K562 (cell line): ENCODE results near the gene MGP. TPM values are rescaled to one million over a fixed set of nuclear protein-coding genes. Genes with fewer than 3 reads are reported as not detected.

Experiments
- ATF3 ChIP-seq, 2 experiments: fragments of 450-650 bp in 1 of 2; sonication (generic) in 1 of 2; formaldehyde crosslinking in 1 of 2; IDR thresholded peaks in 1 of 2; conservative IDR thresholded peaks in 1 of 2; 2 replicates each; pipeline versions ENCODE4 v1.6.1 to v1.8.1; 2016 to 2023; ENCODE audit warnings: mild to moderate bottlenecking in 2 of 2, moderate library complexity in 2 of 2, inconsistent platforms in 1 of 2, missing genetic modification reagents in 1 of 2
- CCNT2 ChIP-seq: IDR thresholded peaks from 2 replicates; pipeline ENCODE4 v1.6.1; 2011; ENCODE audit warnings: borderline replicate concordance, low read depth, mild to moderate bottlenecking, moderate library complexity, mixed read lengths, low read length; ENCODE audit not compliant: insufficient read length; ENCODE audit errors: extremely low read depth
- CHD4 ChIP-seq: fragments of 200-600 bp; sonication (generic); IDR thresholded peaks from 3 replicates; pipeline ENCODE4 v1.6.1; 2012; ENCODE audit warnings: low read depth, mild to moderate bottlenecking, mixed read lengths, low read length, inconsistent platforms; ENCODE audit not compliant: insufficient read depth, insufficient replicate concordance, poor library complexity, severe bottlenecking
- DPF2 ChIP-seq: fragments of 450-650 bp; IDR thresholded peaks from 2 replicates; pipeline ENCODE4 v1.6.1; 2016
- FOS ChIP-seq: IDR thresholded peaks from 3 replicates; pipeline ENCODE4 v1.6.1; 2011; ENCODE audit not compliant: insufficient read length; ENCODE audit errors: extremely low read depth
- FOSL1 ChIP-seq: fragments of 200-800 bp; sonication (Bioruptor generic); conservative IDR thresholded peaks from 2 replicates; pipeline ENCODE4 v1.6.1; 2016; ENCODE audit warnings: missing genetic modification characterization, missing compliant biosample characterization
- GATAD2A ChIP-seq: fragments of 450-650 bp; IDR thresholded peaks from 2 replicates; pipeline ENCODE4 v1.6.1; 2017
- MBD2 ChIP-seq: sonication (generic); IDR thresholded peaks from 2 replicates; pipeline ENCODE4 v1.6.1; 2016; ENCODE audit warnings: low read depth, borderline replicate concordance
- MTA1 ChIP-seq: fragments of 450-650 bp; IDR thresholded peaks from 2 replicates; pipeline ENCODE4 v1.6.1; 2017; ENCODE audit warnings: borderline replicate concordance
- NFYB ChIP-seq: IDR thresholded peaks from 2 replicates; pipeline ENCODE4 v1.6.1; 2011; ENCODE audit warnings: mild to moderate bottlenecking, moderate library complexity; ENCODE audit not compliant: insufficient read length; ENCODE audit errors: extremely low read depth
- NR2C2 ChIP-seq, 2 experiments: fragments of 200-800 bp in 1 of 2; sonication (Bioruptor generic) in 1 of 2; sonication (generic) in 1 of 2; formaldehyde crosslinking in 1 of 2; IDR thresholded peaks; 2 replicates each; pipeline versions ENCODE4 v1.6.1 to v1.8.0; 2016 to 2022; ENCODE audit warnings: mild to moderate bottlenecking in 1 of 2, missing compliant biosample characterization in 1 of 2, missing genetic modification characterization in 1 of 2, missing genetic modification reagents in 1 of 2
- SIX5 ChIP-seq, 2 experiments: IDR thresholded peaks; 2 replicates each; pipeline ENCODE4 v1.6.1; 2011; ENCODE audit warnings: low read length in 2 of 2, borderline replicate concordance in 1 of 2, low read depth in 1 of 2, mild to moderate bottlenecking in 1 of 2, moderate library complexity in 1 of 2; ENCODE audit not compliant: insufficient read depth in 1 of 2
- TFAP4 ChIP-seq: sonication (generic); formaldehyde crosslinking; IDR thresholded peaks from 2 replicates; pipeline ENCODE4 v1.8.0; 2022; ENCODE audit warnings: missing genetic modification reagents, mild to moderate bottlenecking, moderate library complexity, borderline replicate concordance
- TFE3 ChIP-seq: fragments of 450-650 bp; formaldehyde crosslinking; IDR thresholded peaks from 2 replicates; pipeline ENCODE4 v1.4.0; 2020; ENCODE audit warnings: mild to moderate bottlenecking, mixed read lengths
- TRIM24 ChIP-seq, 2 experiments: fragments of 450-650 bp; IDR thresholded peaks; 2 replicates each; pipeline ENCODE4 v1.6.1; 2016
- USF2 ChIP-seq: sonication (generic); formaldehyde crosslinking; IDR thresholded peaks from 2 replicates; pipeline ENCODE4 v1.5.0; 2020; ENCODE audit warnings: missing genetic modification reagents
- ZNF140 ChIP-seq: fragments of 250-450 bp; sonication (Bioruptor Pico); IDR thresholded peaks from 2 replicates; pipeline ENCODE4 v1.8.0; 2021; ENCODE audit warnings: moderate library complexity, mild to moderate bottlenecking, inconsistent platforms
- ZNF780A ChIP-seq: fragments of 250-450 bp; sonication (Bioruptor Pico); IDR thresholded peaks from 2 replicates; pipeline ENCODE4 v1.5.0; 2021; ENCODE audit warnings: mild to moderate bottlenecking
- polyA plus RNA-seq, 8 experiments: library from polyadenylated mRNA; depleted of rRNA in 4 of 8; stranded (reverse) in 5 of 8; unstranded in 3 of 8; fragments of >200 nt; fragmentation: Nextera tagmentation in 2 of 8; fragmentation: Illumina TruSeq in 1 of 8; extraction: Ambion mirVana in 2 of 8; extraction: Trizol in 1 of 8; gene quantifications; 2 replicates each; pipeline versions ENCODE4 v1.2.1 to v1.2.3, GENCODE V29; 2011 to 2014; ENCODE audit warnings: inconsistent platforms in 1 of 8, missing spikeins in 1 of 8
- total RNA-seq, 7 experiments: library from RNA; depleted of rRNA in 6 of 7; stranded (reverse); fragments of >200 nt in 6 of 7; fragmentation: Illumina TruSeq in 2 of 7; extraction: Trizol in 2 of 7; gene quantifications; 2 replicates each; pipeline versions ENCODE4 v1.2.1 to v1.2.3, GENCODE V29; 2011 to 2021; ENCODE audit warnings: low replicate concordance in 1 of 7

The MGP gene
- total and polyA plus RNA-seq, 9 of the 15 experiments (the other 6 are each of a cell fraction or from before 2014, with no cell fraction given), result 1.2 TPM; not detected in 8

- TF ChIP-seq ATF3 (IDR thresholded peaks at IDR 0.05), result peak; percentile 89
- TF ChIP-seq ATF3 (CRISPR knock-in tag; conservative IDR thresholded peaks at IDR 0.05), result no peak
- TF ChIP-seq NR2C2 (CRISPR knock-in tag; IDR thresholded peaks at IDR 0.05), result no peak
- TF ChIP-seq NR2C2 (tag; IDR thresholded peaks at IDR 0.05), result no peak
- TF ChIP-seq CCNT2, result no peak
- peak; percentile 19 to 29; a peak in 1 of 4 replicates for TF ChIP-seq TRIM24 (IDR thresholded peaks at IDR 0.05)
- TF ChIP-seq ZNF140 (CRISPR knock-in tag), result no peak
- TF ChIP-seq DPF2, result peak; percentile 65
- no peak for TF ChIP-seq ZNF780A (CRISPR knock-in tag)
- no peak for TF ChIP-seq MBD2
- TF ChIP-seq SIX5 (IDR thresholded peaks at IDR 0.05; ENCODE audit: borderline replicate concordance in 1 of 2, insufficient read depth in 1 of 2, low read depth in 1 of 2, low read length in 2 of 2), result no peak
- TF ChIP-seq MTA1, result no peak
- no peak for TF ChIP-seq USF2 (CRISPR knock-in tag)
- no peak for TF ChIP-seq NFYB
- no peak for TF ChIP-seq TFAP4
- no peak for TF ChIP-seq GATAD2A
- TF ChIP-seq FOSL1 (tag), result peak; percentile 94
- no peak for TF ChIP-seq TFE3 (CRISPR knock-in tag)
- peak; percentile 25 for TF ChIP-seq FOS
- TF ChIP-seq CHD4, result no peak
Observed at GRCh38 chr12:14836336-14837210, 49.1 kb downstream of the MGP start (continued).
